Neural cell (in vitro differentiated cells): ENCODE data around the gene SPRR2E. TPM values are rescaled to one million over a fixed set of nuclear protein-coding genes. Genes with fewer than 3 reads are reported as not detected.

Experiments
- polyA plus RNA-seq: library from polyadenylated mRNA; depleted of rRNA; stranded (reverse); fragments of >200 nt; gene quantifications from 2 replicates; pipeline ENCODE4 v1.2.3, GENCODE V29; 2014
- small RNA-seq, 3 experiments: library from RNA; depleted of rRNA; stranded (forward); fragments of <200 nt; gene quantifications; one replicate each; pipeline ENCODE3, GENCODE V24; 2012

Gene SPRR2E
- polyA plus RNA-seq, 1 donor from 2014 or later, result not detected

Small RNAs within 50 kb of the gene (small RNA-seq; reads per million reads assigned to genes)
- gene SPRR2C, result 0 reads per million in 3 experiments

Other genes starting within 250 kb of the SPRR2E start
- not detected in 2 replicates for gene LCE7A, start 234.5 kb downstream of the SPRR2E start, polyA plus RNA-seq
- gene SMCP, start 216.2 kb downstream of the SPRR2E start, polyA plus RNA-seq, result not detected in 2 replicates
- not detected in 2 replicates for gene IVL, start 186.0 kb downstream of the SPRR2E start, polyA plus RNA-seq
- gene SPRR5, start 147.3 kb downstream of the SPRR2E start, polyA plus RNA-seq, result not detected in 2 replicates
- not detected in 2 replicates for gene SPRR4, start 123.9 kb downstream of the SPRR2E start, polyA plus RNA-seq
- not detected in 2 replicates for gene SPRR1A, start 110.4 kb downstream of the SPRR2E start, polyA plus RNA-seq
- not detected in 2 replicates for gene SPRR3, start 92.8 kb downstream of the SPRR2E start, polyA plus RNA-seq
- not detected in 2 replicates for gene SPRR1B, start 63.3 kb downstream of the SPRR2E start, polyA plus RNA-seq
- gene SPRR2D, start 53.4 kb downstream of the SPRR2E start, polyA plus RNA-seq, result not detected in 2 replicates
- gene SPRR2A, start 37.0 kb downstream of the SPRR2E start, polyA plus RNA-seq, result not detected in 2 replicates
- not detected in 2 replicates for gene SPRR2B, start 22.9 kb downstream of the SPRR2E start, polyA plus RNA-seq
- gene SPRR2F, start 19.0 kb upstream of the SPRR2E start, polyA plus RNA-seq, result not detected in 2 replicates
- gene SPRR2G, start 56.4 kb upstream of the SPRR2E start, polyA plus RNA-seq, result not detected in 2 replicates
- gene LELP1, start 108.9 kb upstream of the SPRR2E start, polyA plus RNA-seq, result not detected in 2 replicates
- not detected in 2 replicates for gene PRR9, start 123.1 kb upstream of the SPRR2E start, polyA plus RNA-seq
- gene LORICRIN, start 165.2 kb upstream of the SPRR2E start, polyA plus RNA-seq, result 0.42 and 1.3 TPM in 2 replicates
- gene PGLYRP3, start 218.4 kb upstream of the SPRR2E start, polyA plus RNA-seq, result not detected in 2 replicates